ENCODE data around the gene PACC1.
"Not testable (repeated sequence)": the region's sequence is repeated elsewhere in the genome, so short reads cannot be mapped to it uniquely, and the experiment has no call there.

PACC1 gene

DNA sequence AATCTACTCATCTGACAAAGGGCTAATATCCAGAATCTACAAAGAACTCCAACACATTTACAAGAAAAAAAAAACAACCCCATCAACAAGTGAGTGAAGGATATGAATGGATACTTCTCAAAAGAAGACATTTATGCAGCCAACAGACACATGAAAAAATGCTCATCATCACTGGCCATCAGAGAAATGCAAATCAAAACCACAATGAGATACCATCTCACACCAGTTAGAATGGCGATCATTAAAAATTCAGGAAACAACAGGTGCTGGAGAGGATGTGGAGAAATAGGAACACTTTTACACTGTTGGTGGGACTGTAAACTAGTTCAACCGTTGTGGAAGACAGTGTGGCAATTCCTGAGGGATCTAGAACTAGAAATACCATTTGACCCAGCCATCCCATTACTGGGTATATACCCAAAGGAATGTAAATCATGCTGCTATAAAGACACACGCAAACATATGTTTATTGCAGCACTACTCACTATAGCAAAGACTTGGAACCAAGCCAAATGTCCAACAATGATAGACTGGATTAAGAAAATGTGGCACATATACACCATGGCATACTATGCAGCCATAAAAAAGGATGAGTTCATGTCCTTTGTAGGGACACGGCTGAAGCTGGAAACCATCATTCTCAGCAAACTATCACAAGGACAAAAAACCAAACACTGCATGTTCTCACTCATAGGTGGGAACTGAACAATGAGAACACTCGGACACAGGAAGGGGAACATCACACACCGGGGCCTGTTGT lies 18.8 kb downstream of the PACC1 start:
- DNase-seq (ENCODE audit: low spot score) = not testable (repeated sequence)

DNA sequence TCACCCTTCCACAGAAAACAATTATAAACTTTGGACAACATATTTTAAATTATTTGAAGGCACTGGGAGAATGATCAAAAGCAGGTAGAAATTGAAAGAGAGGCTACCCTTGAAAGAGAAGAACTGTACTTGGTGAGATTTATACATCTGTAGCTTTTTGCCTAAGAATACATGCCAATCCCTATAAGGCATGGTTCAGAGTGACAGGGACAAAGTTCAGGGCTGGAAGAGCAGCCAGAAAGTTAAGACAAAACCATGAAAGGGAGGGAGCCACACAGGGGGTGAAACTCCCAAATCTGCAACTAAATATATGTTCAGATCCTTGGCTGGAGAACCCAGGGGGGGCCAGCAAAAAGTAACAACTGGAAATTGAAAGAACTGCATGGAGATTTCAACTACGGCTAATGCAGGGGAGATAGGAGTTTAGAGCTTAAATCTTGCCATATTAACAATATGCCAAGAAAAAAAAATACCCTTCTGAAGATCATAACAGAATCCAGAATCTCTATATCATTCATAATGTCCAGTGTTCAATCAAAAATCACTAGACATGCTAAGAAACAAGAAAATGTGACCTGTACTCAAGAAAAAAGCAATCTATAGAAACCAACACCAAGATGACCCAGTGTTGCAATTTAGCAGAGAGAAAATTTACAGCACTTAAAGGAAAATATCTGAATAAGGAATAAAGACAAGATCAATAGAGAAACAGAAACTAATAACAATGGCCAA lies 25.5 kb downstream of the PACC1 start:
- no peak for DNase-seq (ENCODE audit: low spot score)

DNA sequence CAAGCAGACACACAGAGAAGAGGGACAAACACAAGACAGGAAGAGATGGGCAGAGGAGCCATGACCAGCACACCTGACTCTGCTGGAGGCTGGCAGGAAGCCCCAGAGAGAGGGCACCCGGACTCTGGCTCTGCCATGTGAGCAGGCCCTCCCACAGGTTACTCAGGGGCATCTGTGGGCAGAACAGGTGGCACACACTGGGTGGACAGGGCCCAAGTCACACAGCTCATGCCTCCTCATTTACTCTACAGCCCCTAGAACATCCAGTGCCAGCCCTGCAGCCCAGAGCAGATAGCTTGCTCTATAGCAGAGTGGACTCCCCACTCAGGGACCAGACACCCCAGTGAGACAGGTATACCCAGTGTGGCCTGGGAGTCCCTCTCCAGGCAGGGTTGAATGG lies 28.7 kb downstream of the PACC1 start:
- no peak for DNase-seq (ENCODE audit: low spot score)

DNA sequence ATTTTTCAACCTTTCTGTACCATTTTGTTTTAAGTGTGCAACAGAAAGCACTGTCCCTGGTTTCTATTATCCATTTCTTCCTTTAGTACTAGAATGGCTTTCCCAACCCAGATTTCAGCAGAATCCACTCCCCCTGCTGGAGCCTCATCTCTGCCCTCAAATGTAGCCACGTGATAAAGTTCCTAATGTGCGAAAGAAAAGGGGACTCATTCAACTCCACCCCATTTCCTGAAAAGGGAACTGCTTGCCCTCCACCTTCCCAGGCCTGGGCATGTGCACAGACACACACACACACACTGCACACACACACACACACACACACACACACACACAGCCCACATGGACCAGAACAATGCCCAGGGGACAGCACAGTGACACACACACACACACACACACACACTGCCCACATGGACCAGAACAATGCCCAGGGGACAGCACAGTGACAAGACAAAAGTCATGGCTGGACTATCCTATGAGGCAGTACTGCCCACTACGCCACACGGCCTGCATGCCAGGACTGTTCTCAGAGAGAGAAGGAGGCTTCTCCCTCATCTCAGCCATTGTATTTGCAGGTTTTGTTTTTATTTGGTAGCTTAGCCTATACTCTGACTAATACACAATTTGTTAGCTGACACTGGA lies 33.2 kb downstream of the PACC1 start:
- DNase-seq (ENCODE audit: low spot score) = no peak

DNA sequence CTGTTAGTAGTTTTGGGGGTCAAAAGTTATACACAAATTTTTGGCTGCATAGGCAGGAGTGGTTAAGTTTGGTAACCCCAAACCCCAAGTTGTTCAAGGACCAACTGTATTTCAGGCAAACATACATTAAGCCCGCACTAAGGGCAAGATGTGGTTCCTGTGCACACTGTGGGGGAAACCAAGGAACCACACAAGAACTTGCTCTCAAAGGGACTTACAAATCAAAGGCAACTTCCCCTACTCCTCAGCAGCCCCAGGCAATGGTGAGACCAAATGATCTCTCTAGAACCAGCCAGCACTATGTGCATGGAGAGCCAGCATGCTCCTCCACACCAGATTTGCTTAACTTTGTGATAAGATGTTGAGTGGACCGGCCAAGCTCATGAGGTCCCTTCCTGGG lies 35.3 kb downstream of the PACC1 start:
- DNase-seq (ENCODE audit: low spot score) = no peak

DNA sequence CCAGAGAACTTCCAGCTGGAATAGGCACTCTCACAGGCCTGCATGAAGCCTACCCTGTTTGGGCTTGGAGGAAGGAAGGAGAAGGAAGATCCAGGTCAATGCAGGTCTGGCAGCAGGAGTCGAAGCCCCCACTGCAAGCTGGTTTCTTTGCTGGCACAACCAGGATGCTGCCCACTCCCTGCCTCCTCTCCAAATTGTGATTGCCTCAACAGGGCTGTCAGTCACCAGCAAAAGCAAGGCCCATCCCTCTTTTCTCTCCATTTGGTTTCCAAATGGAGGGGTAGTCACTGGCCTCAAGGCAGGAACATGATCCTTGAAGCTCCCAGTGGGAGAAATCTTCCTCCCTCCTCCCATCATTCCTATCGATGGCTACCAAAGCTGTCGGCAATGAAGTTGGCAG lies 37.0 kb downstream of the PACC1 start:
- DNase-seq (ENCODE audit: low spot score) = no peak

DNA sequence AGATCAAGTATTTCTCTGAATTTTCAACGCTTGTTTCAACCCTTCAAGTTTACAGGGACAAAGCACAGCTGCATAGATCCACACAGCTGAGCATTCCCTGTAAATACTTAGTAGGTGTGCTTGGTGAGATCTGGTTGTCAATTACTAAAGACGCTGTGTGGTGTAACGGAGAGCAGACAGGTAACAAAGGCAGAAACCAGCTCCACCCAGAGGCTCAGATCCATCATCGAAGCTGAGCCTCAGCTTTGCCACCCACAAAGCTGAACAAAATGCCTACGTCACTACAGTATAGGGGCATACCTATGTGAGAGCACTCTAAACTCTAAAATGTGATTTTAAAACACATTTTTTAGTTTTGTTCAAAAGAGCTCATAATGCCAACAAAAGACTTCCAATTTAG lies 38.7 kb downstream of the PACC1 start:
- no peak for DNase-seq (ENCODE audit: low spot score)

DNA sequence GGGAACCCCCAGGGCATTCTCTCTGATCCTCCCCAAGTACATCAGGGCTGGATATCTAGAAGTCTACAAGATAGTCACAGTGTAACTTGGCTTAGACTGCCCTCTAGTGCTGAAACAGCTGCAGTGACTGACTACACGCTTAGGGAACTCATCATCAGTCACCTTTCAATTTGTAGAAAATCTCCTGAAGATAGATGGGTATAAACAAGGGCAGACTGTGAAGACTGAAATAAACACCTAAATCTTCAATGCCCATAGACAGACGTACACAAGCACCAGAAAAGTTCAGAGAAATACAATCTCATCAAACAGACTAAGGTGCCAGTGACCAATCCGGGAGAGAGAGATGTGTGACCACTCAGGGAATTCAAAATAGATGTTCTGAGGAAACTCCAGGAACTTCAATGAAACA lies 46.6 kb downstream of the PACC1 start:
- peak; percentile 67 for DNase-seq (ENCODE audit: low spot score)

DNA sequence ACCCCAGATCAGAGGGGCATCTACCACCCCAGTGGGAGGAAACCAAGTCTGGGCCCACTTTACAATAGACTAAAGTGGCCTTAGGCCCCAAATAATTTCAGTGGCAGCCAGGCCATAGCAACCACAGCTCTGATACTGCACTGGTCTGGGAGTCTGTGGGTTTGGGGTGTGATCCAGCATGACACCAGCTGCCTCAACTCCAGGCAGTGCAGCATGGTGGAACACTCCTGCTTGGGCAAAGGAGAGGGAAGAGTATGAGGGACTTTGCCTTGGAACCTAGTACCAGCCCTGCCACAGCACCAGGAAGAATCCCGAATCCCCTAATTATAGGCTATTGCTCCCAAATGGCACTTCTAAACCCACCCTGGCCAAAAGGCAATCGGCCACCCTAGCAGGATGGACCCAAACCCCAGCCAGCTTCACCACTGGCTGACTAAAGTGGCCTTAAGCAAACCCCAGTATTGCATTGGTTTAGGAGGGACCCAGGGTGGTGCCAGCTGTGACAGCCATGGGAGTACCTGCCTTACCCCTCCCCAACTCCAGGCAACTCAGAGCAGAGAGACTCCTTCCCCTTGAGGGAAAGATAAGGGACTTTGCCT lies 47.1 kb downstream of the PACC1 start:
- DNase-seq (ENCODE audit: low spot score) = no peak

DNA sequence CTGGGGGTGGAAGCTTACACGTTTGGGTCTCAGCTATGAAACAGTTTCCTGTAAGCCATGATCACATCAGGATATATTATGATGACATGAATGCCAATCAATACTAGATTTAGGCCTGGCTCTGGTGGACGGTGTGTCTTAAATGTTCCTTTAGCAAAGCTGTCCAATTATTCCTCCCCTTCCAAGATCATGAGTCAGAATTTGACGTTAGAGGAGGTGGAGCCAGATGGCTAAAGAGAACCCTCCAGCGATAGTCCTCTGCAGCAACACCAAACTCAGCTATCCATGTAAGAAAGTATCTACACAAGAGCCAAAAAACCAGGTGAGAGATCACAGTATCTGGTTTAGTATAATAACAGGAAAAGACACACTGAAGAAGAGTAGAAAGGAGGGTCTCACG lies 47.8 kb downstream of the PACC1 start:
- DNase-seq (ENCODE audit: low spot score) = peak; percentile 8

DNA sequence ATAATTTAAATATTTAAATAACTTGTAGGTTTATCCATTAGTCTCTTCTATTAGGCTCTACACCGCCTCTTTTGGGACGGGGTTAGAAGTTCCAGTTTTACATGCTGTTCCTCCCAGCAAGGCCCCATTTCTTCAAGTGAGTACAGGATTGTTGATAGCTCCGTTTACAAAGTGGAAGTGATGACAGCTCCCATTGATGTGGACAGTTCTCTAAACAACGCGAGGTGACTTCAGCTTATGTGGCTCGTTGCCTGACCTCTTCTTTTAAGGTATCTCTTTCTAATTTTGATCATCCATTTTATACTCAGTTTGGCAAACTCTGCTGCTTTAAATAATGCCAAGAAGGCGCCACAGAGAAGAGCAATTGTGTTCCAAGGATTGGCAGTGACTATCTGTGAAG lies 49.7 kb downstream of the PACC1 start:
- DNase-seq (ENCODE audit: low spot score) = no peak

DNA sequence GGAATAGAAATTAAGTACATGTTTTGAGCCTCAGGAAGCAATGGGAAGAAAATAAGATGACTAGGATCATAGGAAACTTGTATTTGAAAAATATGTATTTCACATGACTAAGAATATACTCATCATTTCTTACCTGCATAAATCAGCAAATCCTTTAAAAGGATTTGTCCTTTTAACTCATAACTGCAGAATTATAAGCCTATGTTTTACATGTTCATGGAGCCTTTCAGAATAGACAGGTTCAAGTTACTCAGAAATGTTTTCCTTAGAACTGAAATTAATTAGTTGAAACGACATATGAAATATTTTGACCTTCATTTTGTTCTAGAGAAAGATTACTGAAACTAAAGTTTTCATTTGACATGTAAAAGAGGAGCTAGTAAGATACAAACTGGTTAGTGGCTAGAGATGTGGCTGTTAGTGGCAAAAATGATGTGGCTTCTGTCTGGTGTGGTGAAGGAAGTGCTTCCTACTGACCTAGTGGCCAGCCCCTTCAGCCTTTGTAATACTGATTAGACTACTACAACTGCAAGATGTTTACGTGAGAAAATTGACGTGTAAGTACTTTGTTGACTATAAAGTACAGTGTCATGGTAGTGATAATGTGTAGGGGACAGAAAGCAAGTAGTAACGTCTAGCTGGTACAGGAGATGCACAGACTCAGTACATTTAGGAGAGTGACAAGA lies 54.7 kb downstream of the PACC1 start:
- DNase-seq (ENCODE audit: low spot score) = no peak

DNA sequence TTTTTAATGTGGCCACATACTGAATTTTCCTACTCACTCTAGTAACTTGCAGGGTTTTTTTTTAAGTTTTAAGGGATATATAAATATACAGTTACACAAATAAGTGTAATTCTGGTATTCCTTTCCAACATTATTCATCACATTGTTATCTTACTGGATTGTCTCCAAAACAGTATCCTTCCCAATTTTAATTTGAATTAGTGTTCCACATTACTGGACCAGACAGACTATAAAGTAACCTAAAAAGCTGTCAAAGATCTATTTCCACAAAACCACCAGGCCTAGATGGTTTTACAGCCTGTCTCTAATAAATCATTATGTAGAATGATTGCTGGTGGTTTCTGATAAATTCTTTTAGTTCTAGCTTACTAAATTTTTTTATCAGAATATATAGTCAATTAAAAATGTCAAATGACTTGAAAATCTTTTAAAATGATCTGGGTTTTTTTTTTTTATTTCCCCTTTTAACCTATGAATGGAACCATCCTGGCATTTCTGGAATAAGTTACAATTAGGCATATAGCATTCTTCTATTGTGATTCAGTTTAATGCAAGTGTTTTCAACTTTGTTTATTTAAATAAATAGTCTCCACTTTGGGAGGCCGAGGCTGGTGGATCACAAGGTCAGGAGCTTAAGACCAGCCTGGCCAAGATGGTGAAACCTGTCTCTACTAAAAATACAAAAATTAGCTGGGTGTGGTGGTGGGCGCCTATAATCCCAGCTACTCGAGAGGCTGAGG lies 59.3 kb downstream of the PACC1 start:
- no peak for DNase-seq (ENCODE audit: low spot score)

DNA sequence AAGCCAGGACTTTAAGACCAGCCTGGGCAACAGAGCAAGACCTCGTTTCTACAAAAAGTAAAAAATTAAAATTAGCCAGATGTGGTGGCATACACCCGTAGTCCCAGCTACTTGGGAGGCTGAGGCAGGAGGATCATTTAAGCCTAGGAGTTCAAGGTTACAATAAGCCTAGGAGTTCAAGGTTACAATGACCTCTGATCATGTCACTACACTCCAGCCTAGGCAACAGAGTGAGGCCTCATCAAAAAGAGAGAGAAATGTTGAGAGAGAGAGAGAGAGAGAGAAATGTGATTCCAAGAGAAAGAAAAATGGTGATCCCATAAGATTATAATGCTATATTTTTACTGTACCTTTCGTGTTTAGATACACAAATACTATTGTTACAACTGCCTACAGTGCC lies 60.2 kb downstream of the PACC1 start:
- DNase-seq (ENCODE audit: low spot score) = no peak

DNA sequence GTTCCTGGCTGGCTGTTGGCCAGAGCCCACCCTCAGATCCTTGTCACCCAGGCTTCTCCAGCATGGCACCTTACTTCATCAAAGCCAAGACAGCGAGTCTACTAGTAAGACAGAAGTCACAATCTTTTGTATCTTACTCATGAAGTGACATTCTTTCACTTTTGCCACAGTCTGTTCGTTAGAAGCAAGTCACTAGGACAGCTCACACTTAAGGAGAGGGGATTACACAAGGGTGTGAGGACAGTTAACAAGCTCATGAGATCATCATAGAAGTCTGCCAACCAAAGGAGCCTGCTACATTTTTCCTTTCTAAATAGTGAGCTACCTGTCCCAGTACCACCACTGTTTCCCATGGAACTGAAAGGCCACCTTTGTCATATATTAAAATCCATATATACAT lies 61.5 kb downstream of the PACC1 start:
- no peak for DNase-seq (ENCODE audit: low spot score)

DNA sequence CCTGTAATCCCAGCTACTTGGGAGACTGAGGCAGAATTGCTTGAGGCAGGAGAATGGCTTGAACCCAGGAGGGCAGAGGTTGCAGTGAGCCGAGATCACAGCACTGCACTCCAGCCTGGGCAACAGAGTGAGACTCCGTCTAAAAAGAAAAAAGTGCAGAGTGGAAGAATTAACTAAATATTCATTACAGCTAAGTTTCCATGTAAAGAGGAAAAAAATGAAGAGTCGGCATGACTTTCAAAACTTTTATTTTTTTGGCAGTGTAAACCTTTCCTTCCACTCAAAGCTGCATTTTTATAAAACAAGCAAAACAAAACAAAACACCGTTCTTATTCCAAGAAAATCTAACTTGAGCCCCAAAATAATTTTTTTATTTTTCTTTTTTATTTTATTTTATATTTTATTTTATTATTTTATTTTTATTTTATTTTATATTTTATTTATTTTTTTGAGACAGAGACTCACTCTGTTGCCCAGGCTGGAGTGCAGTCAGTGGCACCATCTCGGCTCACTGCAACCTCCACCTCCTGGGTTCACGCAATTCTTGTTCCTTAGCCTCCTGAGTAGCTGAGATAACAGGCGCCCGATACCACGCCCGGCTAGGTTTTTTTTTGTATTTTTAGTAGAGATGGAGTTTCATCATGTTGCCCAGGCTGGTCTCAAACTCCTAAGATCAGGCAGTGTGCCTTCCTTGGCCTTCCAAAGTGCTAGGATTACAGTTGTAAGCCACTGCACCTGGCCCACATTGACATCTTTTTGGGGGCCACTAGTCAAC lies 62.9 kb downstream of the PACC1 start:
- no peak for DNase-seq (ENCODE audit: low spot score)

DNA sequence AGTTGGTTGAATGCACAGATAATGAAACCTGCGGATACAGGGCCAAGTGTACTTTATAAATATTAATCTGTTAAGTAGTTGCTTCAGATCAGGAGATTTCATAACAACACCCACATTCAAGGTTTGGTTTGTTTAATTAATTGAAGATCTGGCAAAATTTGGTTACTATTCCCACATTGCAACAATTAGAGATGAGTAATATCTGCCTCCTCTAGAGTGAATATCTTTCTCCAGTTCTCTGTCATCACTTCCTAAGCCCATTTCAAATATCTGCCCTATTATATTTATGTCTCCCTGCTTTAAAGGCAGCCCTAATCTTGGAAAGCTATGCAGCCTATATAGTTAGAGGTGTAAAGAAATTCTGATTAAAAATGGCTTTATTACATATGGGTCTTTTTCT lies 68.1 kb downstream of the PACC1 start:
- no peak for DNase-seq (ENCODE audit: low spot score)

DNA sequence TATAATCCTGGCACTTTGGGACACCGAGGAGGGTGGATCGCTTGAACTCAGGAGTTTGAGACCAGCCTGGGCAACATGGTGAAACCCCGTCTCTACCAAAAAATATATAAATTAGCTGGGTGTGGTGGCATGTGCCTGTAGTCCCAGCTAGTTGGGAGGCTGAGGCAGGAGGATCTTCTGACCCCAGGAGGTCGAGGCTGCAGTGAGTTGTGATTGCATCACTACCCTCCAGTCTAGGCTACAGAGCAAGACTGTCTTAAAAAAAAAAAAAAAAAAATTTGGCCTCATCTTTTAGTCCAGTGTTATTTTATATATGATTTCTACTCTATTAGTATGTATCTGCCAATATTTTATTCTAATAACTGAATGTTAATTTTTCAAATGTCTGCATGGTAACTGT lies 69.8 kb downstream of the PACC1 start:
- no peak for DNase-seq (ENCODE audit: low spot score)

DNA sequence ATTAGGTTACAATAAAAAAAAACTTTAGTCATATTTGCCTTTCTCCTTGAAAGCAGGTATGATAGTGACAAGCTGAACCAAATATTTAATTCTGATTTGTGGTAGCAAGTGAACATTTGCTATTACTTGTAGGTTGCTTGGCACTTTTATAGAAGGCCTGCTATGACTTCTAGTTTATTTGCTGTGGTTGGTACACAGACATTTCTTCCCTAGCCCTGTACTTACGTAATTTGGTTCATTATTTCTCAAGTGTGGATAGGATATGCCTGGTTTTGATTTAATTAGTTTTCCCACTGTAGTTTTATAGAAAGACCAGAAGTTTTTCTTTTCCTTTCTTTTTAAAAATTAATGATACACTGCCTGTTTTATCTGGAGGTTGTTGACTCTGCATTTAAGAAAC lies 73.6 kb downstream of the PACC1 start:
- no peak for DNase-seq (ENCODE audit: low spot score)

DNA sequence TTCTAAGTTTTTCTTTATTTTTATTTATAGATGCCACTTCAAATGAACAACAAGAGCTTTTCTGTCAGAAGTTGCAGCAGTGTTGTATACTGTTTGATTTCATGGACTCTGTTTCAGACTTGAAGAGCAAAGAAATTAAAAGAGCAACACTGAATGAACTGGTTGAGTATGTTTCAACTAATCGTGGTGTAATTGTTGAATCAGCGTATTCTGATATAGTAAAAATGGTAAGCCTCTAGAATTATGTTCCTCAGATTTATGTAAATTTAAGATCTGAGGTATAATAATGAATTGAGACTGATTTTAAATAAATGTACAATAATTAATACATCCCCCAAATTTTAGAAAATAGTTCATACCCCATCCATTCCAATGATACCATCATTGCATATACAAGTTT lies 85.6 kb downstream of the PACC1 start:
- no peak for DNase-seq (ENCODE audit: low spot score)

DNA sequence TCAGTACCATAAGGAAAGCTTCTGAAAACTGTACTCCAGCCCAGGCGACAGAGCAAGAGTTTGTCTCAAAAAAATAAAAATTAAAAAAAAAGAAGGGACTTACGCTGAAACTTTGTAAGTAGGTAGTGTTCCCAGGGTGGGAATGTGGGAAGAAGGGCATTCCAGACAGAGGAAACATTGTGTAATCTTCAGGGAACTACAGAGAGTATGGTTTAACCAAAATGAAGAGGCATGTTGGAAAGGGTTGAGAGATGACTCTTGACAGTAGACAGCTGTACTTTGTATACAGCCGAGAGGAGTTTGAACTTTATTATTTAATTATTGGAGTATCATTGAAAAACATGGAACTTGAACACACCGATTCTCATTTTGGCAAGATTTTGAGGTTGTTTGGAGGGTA lies 86.4 kb downstream of the PACC1 start:
- DNase-seq (ENCODE audit: low spot score) = no peak
